ENCODE data around the gene RPS6KA4. TPM values are rescaled to one million over a fixed set of nuclear protein-coding genes. Genes with fewer than 3 reads are reported as not detected.
A peak's percentile ranks its signal among the peaks of the same experiment; 100 is the strongest.

Gene RPS6KA4
- 24.8 TPM for polyA plus RNA-seq (2013)

GRCh38 chr11:64358907-64359711 is at the start of gene RPS6KA4:
Gene RPS6KA4 (plus strand): TSS chr11:64359162. CDS start chr11:64359236, 74 bp downstream.
- Histone ChIP-seq H3K4me3 (ENCODE audit: control insufficient read depth in 1 of 7, extremely low read depth in 1 of 7, insufficient read depth in 4 of 7, low read depth in 2 of 7, low read length in 6 of 7) (peak within 1 kb of the TSS; percentile 52 to 86 (median 75)), H3K27me3 (replicated peaks in 2 of 5; ENCODE audit: control insufficient read depth in 4 of 5, insufficient read depth in 5 of 5, low read length in 4 of 5) (no peaks in the 10 kb centered on the region), H3K9me3 (ENCODE audit: control extremely low read depth in 1 of 5, control insufficient read depth in 4 of 5, insufficient read depth in 2 of 5, low read depth in 1 of 5, low read length in 4 of 5) (no peaks in the 10 kb centered on the region), H3K27ac (ENCODE audit: insufficient read depth in 1 of 2, low read depth in 1 of 2, low read length in 2 of 2, poor library complexity in 1 of 2, severe bottlenecking in 2 of 2) (peak within 1 kb of the TSS in 1 of 2 experiments; percentile 70), H3K36me3 (ENCODE audit: control insufficient read depth in 4 of 4, insufficient read depth in 4 of 4, low read length in 3 of 4) (peaks cover 6 to 31% (median 18%) of the 10 kb centered on the region in 4 experiments), H3K4me1 (ENCODE audit: control extremely low read depth in 1 of 4, control insufficient read depth in 4 of 4, insufficient read depth in 4 of 4, low read length in 3 of 4) (peaks cover 2 to 82% (median 51%) of the 10 kb centered on the region in 4 experiments)
- ChIA-PET POLR2A (interaction anchor here (2.2 kb wide), 1 partner anchor 42 kb away, joined by 6 read pairs; the partner anchor contains the start of genes PRDX5 and TRMT112), CTCF (interaction anchor here (0.8 to 10.1 kb wide), 9 partner anchors 14 to 306 kb away, joined by 3 to 154 read pairs (median 6); partner anchors contain the start of genes CCDC88B, ESRRA, FERMT3 and PRDX5)
- DNase-seq, result peak in 2 of 3 donors; percentile 48 to 63
- under 1% methylated on average over 59 of the region's 70 CpGs for WGBS (ENCODE audit: insufficient coverage)

DNA sequence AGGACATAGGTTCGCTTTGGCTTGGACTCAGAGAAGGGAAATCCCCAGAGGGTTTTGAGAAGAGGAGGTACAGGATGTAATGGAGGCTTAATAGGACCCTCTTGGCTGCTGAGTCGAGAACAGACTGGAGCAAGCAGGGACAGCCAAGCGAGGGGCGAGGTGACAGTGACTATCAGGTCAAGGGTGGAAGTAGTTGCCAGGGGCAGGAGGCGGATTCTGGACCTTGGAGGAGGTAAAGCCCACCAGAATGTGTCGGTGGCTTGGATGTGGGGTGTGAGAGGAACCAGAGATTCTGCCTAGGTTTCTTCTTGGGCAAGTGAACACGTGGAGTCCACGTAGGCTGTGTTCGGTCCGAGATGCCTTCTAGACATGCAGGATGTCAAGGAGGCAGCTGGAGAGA is 46.0 kb upstream of the RPS6KA4 start:
- H3K36me3 ChIP-seq (ENCODE audit: control insufficient read depth in 4 of 4, insufficient read depth in 4 of 4, low read length in 3 of 4), result peaks cover 13 to 46% (median 19%) of the 10 kb centered on the region in 4 experiments
- WGBS (ENCODE audit: insufficient coverage), result 98% methylated on average over 10 of the region's 10 CpGs
- CTCF ChIA-PET, result interaction anchor here (0.9 to 8.7 kb wide), 3 partner anchors 19 to 40 kb away, joined by 3 to 133 read pairs (median 4); no protein-coding TSS in a partner anchor
- no peak overlapping the region for H3K27ac ChIP-seq (ENCODE audit: insufficient read depth in 1 of 2, low read depth in 1 of 2, low read length in 2 of 2, poor library complexity in 1 of 2, severe bottlenecking in 2 of 2)
- H3K4me3 ChIP-seq (ENCODE audit: control insufficient read depth in 1 of 7, extremely low read depth in 1 of 7, insufficient read depth in 4 of 7, low read depth in 2 of 7, low read length in 6 of 7), result no peak overlapping the region
- no peak for DNase-seq
- H3K27me3 ChIP-seq (replicated peaks in 2 of 5; ENCODE audit: control insufficient read depth in 4 of 5, insufficient read depth in 5 of 5, low read length in 4 of 5), result no peaks in the 10 kb centered on the region
- H3K4me1 ChIP-seq (ENCODE audit: control extremely low read depth in 1 of 4, control insufficient read depth in 4 of 4, insufficient read depth in 4 of 4, low read length in 3 of 4), result peaks cover 0 to 18% (median 14%) of the 10 kb centered on the region in 4 experiments
- POLR2A ChIA-PET, result no interaction called here
- no peaks in the 10 kb centered on the region for H3K9me3 ChIP-seq (ENCODE audit: control extremely low read depth in 1 of 5, control insufficient read depth in 4 of 5, insufficient read depth in 2 of 5, low read depth in 1 of 5, low read length in 4 of 5)

DNA sequence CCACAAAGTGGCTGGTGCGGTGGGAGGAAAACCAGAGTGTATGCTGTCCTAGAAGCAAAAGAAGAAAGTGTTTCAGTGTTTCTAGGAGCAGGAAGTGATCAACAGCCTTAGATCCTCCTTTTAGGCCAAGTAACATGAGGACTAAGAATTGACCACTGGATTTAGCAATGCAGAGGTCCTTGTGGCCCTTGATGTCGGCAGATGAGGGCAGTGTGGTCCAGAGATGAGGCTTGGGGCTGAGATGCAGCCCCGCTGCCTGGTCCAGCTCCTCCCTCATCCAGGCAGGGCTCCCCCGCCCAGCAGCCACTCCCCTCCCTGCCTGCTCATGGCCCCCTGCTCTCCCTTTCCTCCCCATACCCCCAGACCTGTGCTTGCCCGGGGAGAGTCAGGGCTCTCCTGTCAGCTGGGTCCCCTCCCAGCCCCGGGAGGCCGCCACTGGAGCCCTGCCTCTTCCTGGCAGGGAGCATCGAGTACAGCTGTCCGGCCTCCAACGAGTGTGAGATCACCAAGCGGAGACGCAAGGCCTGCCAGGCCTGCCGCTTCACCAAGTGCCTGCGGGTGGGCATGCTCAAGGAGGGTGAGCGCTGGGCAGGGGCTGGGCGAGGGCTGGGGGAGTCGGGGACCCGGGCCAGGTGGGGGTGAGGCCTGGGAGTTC is 45.3 kb upstream of the RPS6KA4 start:
- Histone ChIP-seq H3K4me3 (ENCODE audit: control insufficient read depth in 1 of 7, extremely low read depth in 1 of 7, insufficient read depth in 4 of 7, low read depth in 2 of 7, low read length in 6 of 7) (no peak overlapping the region), H3K4me1 (ENCODE audit: control extremely low read depth in 1 of 4, control insufficient read depth in 4 of 4, insufficient read depth in 4 of 4, low read length in 3 of 4) (peaks cover 0 to 18% (median 18%) of the 10 kb centered on the region in 4 experiments), H3K27me3 (replicated peaks in 2 of 5; ENCODE audit: control insufficient read depth in 4 of 5, insufficient read depth in 5 of 5, low read length in 4 of 5) (no peaks in the 10 kb centered on the region), H3K9me3 (ENCODE audit: control extremely low read depth in 1 of 5, control insufficient read depth in 4 of 5, insufficient read depth in 2 of 5, low read depth in 1 of 5, low read length in 4 of 5) (no peaks in the 10 kb centered on the region), H3K36me3 (ENCODE audit: control insufficient read depth in 4 of 4, insufficient read depth in 4 of 4, low read length in 3 of 4) (peaks cover 13 to 46% (median 19%) of the 10 kb centered on the region in 4 experiments), H3K27ac (ENCODE audit: insufficient read depth in 1 of 2, low read depth in 1 of 2, low read length in 2 of 2, poor library complexity in 1 of 2, severe bottlenecking in 2 of 2) (no peak overlapping the region)
- ChIA-PET POLR2A (no interaction called here), CTCF (interaction anchor here (1.0 to 8.7 kb wide), 3 partner anchors 19 to 44 kb away, joined by 3 to 133 read pairs (median 4); no protein-coding TSS in a partner anchor)
- 98% methylated on average over 9 of the region's 18 CpGs for WGBS (ENCODE audit: insufficient coverage)
- DNase-seq, result no peak

DNA sequence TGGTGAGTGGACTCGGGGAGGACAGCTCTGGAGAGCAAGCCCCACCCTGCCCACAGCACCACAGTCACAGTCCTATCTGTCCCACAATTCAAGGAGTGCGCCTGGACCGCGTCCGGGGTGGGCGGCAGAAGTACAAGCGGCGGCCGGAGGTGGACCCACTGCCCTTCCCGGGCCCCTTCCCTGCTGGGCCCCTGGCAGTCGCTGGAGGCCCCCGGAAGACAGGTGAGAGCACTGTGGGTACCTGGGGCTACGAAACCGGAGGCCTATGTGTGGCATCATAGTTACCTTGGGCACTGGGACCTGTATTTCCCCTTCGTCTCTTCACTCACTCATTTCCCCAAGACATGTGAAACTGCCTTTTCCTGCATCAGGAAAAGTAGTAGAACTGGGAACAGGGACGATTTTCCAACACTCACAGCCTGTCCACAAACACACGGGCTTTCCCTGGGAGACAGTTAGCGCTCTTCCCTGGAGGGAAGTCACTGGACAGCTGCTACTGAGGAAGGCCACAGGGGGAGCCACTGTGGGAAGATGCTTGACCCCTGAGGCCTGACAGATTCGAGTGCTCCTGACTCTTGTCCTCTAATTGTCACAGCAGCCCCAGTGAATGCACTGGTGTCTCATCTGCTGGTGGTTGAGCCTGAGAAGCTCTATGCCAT is 44.7 kb upstream of the RPS6KA4 start:
- Histone ChIP-seq H3K4me3 (ENCODE audit: control insufficient read depth in 1 of 7, extremely low read depth in 1 of 7, insufficient read depth in 4 of 7, low read depth in 2 of 7, low read length in 6 of 7) (no peak overlapping the region), H3K4me1 (ENCODE audit: control extremely low read depth in 1 of 4, control insufficient read depth in 4 of 4, insufficient read depth in 4 of 4, low read length in 3 of 4) (peaks cover 0 to 24% (median 23%) of the 10 kb centered on the region in 4 experiments), H3K9me3 (ENCODE audit: control extremely low read depth in 1 of 5, control insufficient read depth in 4 of 5, insufficient read depth in 2 of 5, low read depth in 1 of 5, low read length in 4 of 5) (no peaks in the 10 kb centered on the region), H3K27me3 (replicated peaks in 2 of 5; ENCODE audit: control insufficient read depth in 4 of 5, insufficient read depth in 5 of 5, low read length in 4 of 5) (no peaks in the 10 kb centered on the region), H3K27ac (ENCODE audit: insufficient read depth in 1 of 2, low read depth in 1 of 2, low read length in 2 of 2, poor library complexity in 1 of 2, severe bottlenecking in 2 of 2) (no peak overlapping the region), H3K36me3 (ENCODE audit: control insufficient read depth in 4 of 4, insufficient read depth in 4 of 4, low read length in 3 of 4) (peaks cover 13 to 46% (median 19%) of the 10 kb centered on the region in 4 experiments)
- WGBS (ENCODE audit: insufficient coverage), result 97% methylated on average over 15 of the region's 19 CpGs
- no peak for DNase-seq
- ChIA-PET CTCF (interaction anchor here (0.9 to 8.7 kb wide), 4 partner anchors 18 to 43 kb away, joined by 3 to 133 read pairs (median 4); no protein-coding TSS in a partner anchor), POLR2A (no interaction called here)

GRCh38 chr11:64314805-64315561 is 44.0 kb upstream of the RPS6KA4 start:
- over 99% methylated on average over 22 of the region's 24 CpGs for WGBS (ENCODE audit: insufficient coverage)
- H3K9me3 ChIP-seq (ENCODE audit: control extremely low read depth in 1 of 5, control insufficient read depth in 4 of 5, insufficient read depth in 2 of 5, low read depth in 1 of 5, low read length in 4 of 5), result no peaks in the 10 kb centered on the region
- no peak overlapping the region for H3K27ac ChIP-seq (ENCODE audit: insufficient read depth in 1 of 2, low read depth in 1 of 2, low read length in 2 of 2, poor library complexity in 1 of 2, severe bottlenecking in 2 of 2)
- no peak overlapping the region for H3K4me3 ChIP-seq (ENCODE audit: control insufficient read depth in 1 of 7, extremely low read depth in 1 of 7, insufficient read depth in 4 of 7, low read depth in 2 of 7, low read length in 6 of 7)
- ChIA-PET POLR2A (no interaction called here), CTCF (interaction anchor here (0.9 to 8.7 kb wide), 3 partner anchors 17 to 40 kb away, joined by 3 to 133 read pairs (median 52); no protein-coding TSS in a partner anchor)
- DNase-seq, result no peak
- no peaks in the 10 kb centered on the region for H3K27me3 ChIP-seq (replicated peaks in 2 of 5; ENCODE audit: control insufficient read depth in 4 of 5, insufficient read depth in 5 of 5, low read length in 4 of 5)
- peaks cover 13 to 46% (median 19%) of the 10 kb centered on the region in 4 experiments for H3K36me3 ChIP-seq (ENCODE audit: control insufficient read depth in 4 of 4, insufficient read depth in 4 of 4, low read length in 3 of 4)
- peaks cover 0 to 28% (median 27%) of the 10 kb centered on the region in 4 experiments for H3K4me1 ChIP-seq (ENCODE audit: control extremely low read depth in 1 of 4, control insufficient read depth in 4 of 4, insufficient read depth in 4 of 4, low read length in 3 of 4)

Data from common myeloid progenitor, CD34-positive (primary cell).